K562 (cell line): ENCODE data around the gene SEC14L2. TPM values are rescaled to one million over a fixed set of nuclear protein-coding genes. Genes with fewer than 3 reads are reported as not detected.

Experiments used
- CEBPG ChIP-seq, 3 experiments: fragments of 200-800 bp in 1 of 3; sonication (Bioruptor generic) in 1 of 3; sonication (generic) in 1 of 3; formaldehyde crosslinking in 1 of 3; IDR thresholded peaks in 2 of 3; conservative IDR thresholded peaks in 1 of 3; 2 replicates each; pipeline versions ENCODE4 v1.6.1 to v1.8.0; 2016 to 2022; ENCODE audit warnings: missing compliant biosample characterization in 2 of 3, missing genetic modification characterization in 2 of 3, mild to moderate bottlenecking in 1 of 3, missing genetic modification reagents in 1 of 3
- E2F5 ChIP-seq: sonication (generic); formaldehyde crosslinking; IDR thresholded peaks from 2 replicates; pipeline ENCODE4 v1.8.0; 2022; ENCODE audit warnings: mild to moderate bottlenecking, missing genetic modification reagents
- ELF4 ChIP-seq: fragments of 450-650 bp; formaldehyde crosslinking; IDR thresholded peaks from 2 replicates; pipeline ENCODE4 v1.4.0; 2022; ENCODE audit warnings: missing genetic modification characterization
- HDAC1 ChIP-seq, 2 experiments: fragments of 450-650 bp; IDR thresholded peaks; 2 replicates each; pipeline ENCODE4 v1.6.1; 2016 to 2017; ENCODE audit warnings: inconsistent platforms in 1 of 2, mild to moderate bottlenecking in 1 of 2, moderate library complexity in 1 of 2
- HNRNPLL ChIP-seq: fragments of 200-400 bp; formaldehyde crosslinking; IDR thresholded peaks from 2 replicates; pipeline ENCODE4 v1.6.1; 2017; ENCODE audit warnings: low read length, low read depth, mild to moderate bottlenecking; ENCODE audit not compliant: poor library complexity, severe bottlenecking
- MTA1 ChIP-seq: fragments of 450-650 bp; IDR thresholded peaks from 2 replicates; pipeline ENCODE4 v1.6.1; 2017; ENCODE audit warnings: borderline replicate concordance
- RBM17 ChIP-seq: fragments of 200-400 bp; formaldehyde crosslinking; IDR thresholded peaks from 2 replicates; pipeline ENCODE4 v1.6.1; 2017; ENCODE audit warnings: low read depth, mild to moderate bottlenecking, low read length, borderline replicate concordance
- SMAD1 ChIP-seq: fragments of 150-350 bp; IDR thresholded peaks from 2 replicates; pipeline ENCODE4 v1.6.1; 2014; ENCODE audit warnings: low read length, low read depth; ENCODE audit not compliant: partially characterized antibody
- ZBTB43 ChIP-seq: sonication (generic); formaldehyde crosslinking; IDR thresholded peaks from 2 replicates; pipeline ENCODE4 v1.8.0; 2023; ENCODE audit warnings: mild to moderate bottlenecking, missing genetic modification reagents
- ZNF280A ChIP-seq: fragments of 450-650 bp; IDR thresholded peaks from 2 replicates; pipeline ENCODE4 v1.6.1; 2018; ENCODE audit warnings: mild to moderate bottlenecking, low read depth; ENCODE audit not compliant: partially characterized antibody
- ZNF3 ChIP-seq: fragments of 250-450 bp; sonication (Bioruptor Pico); IDR thresholded peaks from 2 replicates; pipeline ENCODE4 v1.5.0; 2021; ENCODE audit warnings: mild to moderate bottlenecking, moderate library complexity
- ZNF431 ChIP-seq: sonication (generic); formaldehyde crosslinking; IDR thresholded peaks from 2 replicates; pipeline ENCODE4 v1.8.0; 2022; ENCODE audit warnings: mild to moderate bottlenecking, missing genetic modification reagents
- ZNF436 ChIP-seq: fragments of 250-450, 450-650 bp; sonication (Bioruptor Pico); formaldehyde crosslinking; IDR thresholded peaks from 2 replicates; pipeline ENCODE4 v1.7.0; 2020; ENCODE audit warnings: mild to moderate bottlenecking
- ZSCAN32 ChIP-seq: fragments of 450-650 bp; formaldehyde crosslinking; IDR thresholded peaks from 2 replicates; pipeline ENCODE4 v1.4.0; 2020; ENCODE audit warnings: mild to moderate bottlenecking, moderate library complexity
- polyA plus RNA-seq, 8 experiments: library from polyadenylated mRNA; depleted of rRNA in 4 of 8; stranded (reverse) in 5 of 8; unstranded in 3 of 8; fragments of >200 nt; fragmentation: Nextera tagmentation in 2 of 8; fragmentation: Illumina TruSeq in 1 of 8; extraction: Ambion mirVana in 2 of 8; extraction: Trizol in 1 of 8; gene quantifications; 2 replicates each; pipeline versions ENCODE4 v1.2.1 to v1.2.3, GENCODE V29; 2011 to 2014; ENCODE audit warnings: inconsistent platforms in 1 of 8, missing spikeins in 1 of 8
- total RNA-seq, 7 experiments: library from RNA; depleted of rRNA in 6 of 7; stranded (reverse); fragments of >200 nt in 6 of 7; fragmentation: Illumina TruSeq in 2 of 7; extraction: Trizol in 2 of 7; gene quantifications; 2 replicates each; pipeline versions ENCODE4 v1.2.1 to v1.2.3, GENCODE V29; 2011 to 2021; ENCODE audit warnings: low replicate concordance in 1 of 7
- TF ChIP-seq, protein P1 (sequence below): sonication (generic); formaldehyde crosslinking; IDR thresholded peaks from 2 replicates; pipeline ENCODE4 v1.4.0; 2020; ENCODE audit warnings: mild to moderate bottlenecking, missing genetic modification reagents
- TF ChIP-seq, protein P2 (sequence below), 2 experiments: fragments of 450-650 bp; conservative IDR thresholded peaks; 2 replicates each; pipeline ENCODE4 v1.6.1; 2017; ENCODE audit warnings: mild to moderate bottlenecking in 2 of 2, moderate library complexity in 2 of 2

The SEC14L2 gene
- total and polyA plus RNA-seq, 9 of the 15 experiments (the other 6 are each of a cell fraction or from before 2014, with no cell fraction given): 0.03 to 0.17 (median 0.10) TPM

- TF ChIP-seq ZNF431 (CRISPR knock-in tag) (no peak), MTA1 (no peak), ZBTB43 (CRISPR knock-in tag) (no peak), ZNF3 (CRISPR knock-in tag) (no peak), HNRNPLL (no peak), SMAD1 (no peak), ZNF280A (no peak), ZNF436 (CRISPR knock-in tag) (peak; percentile 54; the same call in 1 of the 2 replicates), HDAC1 (IDR thresholded peaks at IDR 0.05) (no peak), ELF4 (0 out of 2 replicates have a peak, but pooled peaks have one; percentile 65), E2F5 (no peak), RBM17 (no peak), CEBPG (CRISPR knock-in tag; IDR thresholded peaks at IDR 0.05) (no peak), CEBPG (tag; conservative IDR thresholded peaks at IDR 0.05 in 1 of 2, IDR thresholded peaks at IDR 0.05 in 1 of 2) (no peak), ZSCAN32 (no peak)
- TF ChIP-seq, protein P1, sequence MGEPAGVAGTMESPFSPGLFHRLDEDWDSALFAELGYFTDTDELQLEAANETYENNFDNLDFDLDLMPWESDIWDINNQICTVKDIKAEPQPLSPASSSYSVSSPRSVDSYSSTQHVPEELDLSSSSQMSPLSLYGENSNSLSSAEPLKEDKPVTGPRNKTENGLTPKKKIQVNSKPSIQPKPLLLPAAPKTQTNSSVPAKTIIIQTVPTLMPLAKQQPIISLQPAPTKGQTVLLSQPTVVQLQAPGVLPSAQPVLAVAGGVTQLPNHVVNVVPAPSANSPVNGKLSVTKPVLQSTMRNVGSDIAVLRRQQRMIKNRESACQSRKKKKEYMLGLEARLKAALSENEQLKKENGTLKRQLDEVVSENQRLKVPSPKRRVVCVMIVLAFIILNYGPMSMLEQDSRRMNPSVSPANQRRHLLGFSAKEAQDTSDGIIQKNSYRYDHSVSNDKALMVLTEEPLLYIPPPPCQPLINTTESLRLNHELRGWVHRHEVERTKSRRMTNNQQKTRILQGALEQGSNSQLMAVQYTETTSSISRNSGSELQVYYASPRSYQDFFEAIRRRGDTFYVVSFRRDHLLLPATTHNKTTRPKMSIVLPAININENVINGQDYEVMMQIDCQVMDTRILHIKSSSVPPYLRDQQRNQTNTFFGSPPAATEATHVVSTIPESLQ (CRISPR knock-in tag): no peak
- TF ChIP-seq, protein P2, sequence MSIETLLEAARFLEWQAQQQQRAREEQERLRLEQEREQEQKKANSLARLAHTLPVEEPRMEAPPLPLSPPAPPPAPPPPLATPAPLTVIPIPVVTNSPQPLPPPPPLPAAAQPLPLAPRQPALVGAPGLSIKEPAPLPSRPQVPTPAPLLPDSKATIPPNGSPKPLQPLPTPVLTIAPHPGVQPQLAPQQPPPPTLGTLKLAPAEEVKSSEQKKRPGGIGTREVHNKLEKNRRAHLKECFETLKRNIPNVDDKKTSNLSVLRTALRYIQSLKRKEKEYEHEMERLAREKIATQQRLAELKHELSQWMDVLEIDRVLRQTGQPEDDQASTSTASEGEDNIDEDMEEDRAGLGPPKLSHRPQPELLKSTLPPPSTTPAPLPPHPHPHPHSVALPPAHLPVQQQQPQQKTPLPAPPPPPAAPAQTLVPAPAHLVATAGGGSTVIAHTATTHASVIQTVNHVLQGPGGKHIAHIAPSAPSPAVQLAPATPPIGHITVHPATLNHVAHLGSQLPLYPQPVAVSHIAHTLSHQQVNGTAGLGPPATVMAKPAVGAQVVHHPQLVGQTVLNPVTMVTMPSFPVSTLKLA (conservative IDR thresholded peaks at IDR 0.05): no peak
Measured at GRCh38 chr22:30444632-30445437, 48.0 kb downstream of the SEC14L2 start (continued).
